Colonic mucosa (tissue), 4 donors: ENCODE results near the gene RETREG1. TPM values are rescaled to one million over a fixed set of nuclear protein-coding genes. Genes with fewer than 3 reads are reported as not detected.

Source experiments
- DNase-seq: peaks from one replicate; pipeline ENCODE4 v3.0.0-alpha.2; 2020
- H3K27ac ChIP-seq: fragments of 200-600 bp; one replicate; pipeline ENCODE4 v1.8.0; 2021
- H3K27me3 ChIP-seq: fragments of 200-600 bp; one replicate; pipeline ENCODE4 v1.8.0; 2021
- H3K36me3 ChIP-seq: fragments of 200-600 bp; one replicate; pipeline ENCODE4 v1.8.0; 2021
- H3K4me1 ChIP-seq: fragments of 200-600 bp; one replicate; pipeline ENCODE4 v1.8.0; 2021; ENCODE audit warnings: mild to moderate bottlenecking
- H3K4me3 ChIP-seq: fragments of 200-600 bp; one replicate; pipeline ENCODE4 v1.8.0; 2021
- H3K9ac ChIP-seq, 2 donors: one replicate each; pipeline ENCODE4 v1.7.0; 2013; ENCODE audit warnings: control low read depth in 2 of 2, low read depth in 2 of 2, low read length in 2 of 2
- H3K9me3 ChIP-seq: fragments of 200-600 bp; one replicate; pipeline ENCODE4 v1.8.0; 2021
- intact Hi-C: fragments of 100-400 bp; cut with DNase I; formaldehyde crosslinking; loops from one replicate; pipeline ENCODE4 v1.14.1; 2022
- total RNA-seq, 2 donors: library from RNA; stranded (reverse); fragmentation: NEBNext Ultra II Directional in 1 of 2; extraction: Animal tissue kit (Norgen Biotek cat#: 25700) in 1 of 2; gene quantifications; one replicate each; pipeline ENCODE4 v1.2.1, GENCODE V29; 2021
- TF ChIP-seq, protein P1 (sequence below): fragments of 200-600 bp; IDR thresholded peaks from one replicate; pipeline ENCODE4 v1.8.0; 2022; ENCODE audit warnings: antibody characterized with exemption, mild to moderate bottlenecking
- donor health status: healthy.
- donor health status: DM: no; HTN: no; CAD: no.
- donor health status: DM: no; HTN: no; CAD: no.

RETREG1 gene
- total RNA-seq, 2 donors from 2014 or later, result 49.9 to 56.8 TPM

DNA sequence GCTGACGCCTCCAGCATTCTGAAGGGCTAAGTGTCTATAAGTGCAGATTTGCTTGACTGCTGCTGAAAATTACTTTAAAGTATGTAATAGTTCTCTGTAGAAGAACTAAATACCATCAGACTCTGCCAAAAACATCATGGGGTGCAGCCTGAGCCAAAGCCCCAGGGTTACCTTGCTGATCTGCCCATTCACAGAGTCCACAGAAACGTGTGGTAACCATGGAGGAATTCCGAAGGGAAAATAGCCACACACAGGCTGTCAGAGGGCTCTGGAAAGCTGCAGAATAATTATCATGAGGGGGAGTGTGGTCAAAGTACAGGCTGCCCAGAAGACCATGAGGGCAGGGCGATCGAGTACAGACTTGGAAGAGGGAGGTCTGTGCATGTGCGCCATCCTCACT is 36.4 kb downstream of the RETREG1 start:
- no peak overlapping the region for H3K27ac ChIP-seq
- intact Hi-C loops, result no loop called here
- no peaks in the 10 kb centered on the region for H3K4me1 ChIP-seq
- no peaks in the 10 kb centered on the region for H3K27me3 ChIP-seq
- no peak overlapping the region for H3K4me3 ChIP-seq
- H3K9me3 ChIP-seq, result no peaks in the 10 kb centered on the region
- no peak for DNase-seq
- no peak overlapping the region for H3K9ac ChIP-seq
- H3K36me3 ChIP-seq, result no peaks in the 10 kb centered on the region
- TF ChIP-seq, protein P1, sequence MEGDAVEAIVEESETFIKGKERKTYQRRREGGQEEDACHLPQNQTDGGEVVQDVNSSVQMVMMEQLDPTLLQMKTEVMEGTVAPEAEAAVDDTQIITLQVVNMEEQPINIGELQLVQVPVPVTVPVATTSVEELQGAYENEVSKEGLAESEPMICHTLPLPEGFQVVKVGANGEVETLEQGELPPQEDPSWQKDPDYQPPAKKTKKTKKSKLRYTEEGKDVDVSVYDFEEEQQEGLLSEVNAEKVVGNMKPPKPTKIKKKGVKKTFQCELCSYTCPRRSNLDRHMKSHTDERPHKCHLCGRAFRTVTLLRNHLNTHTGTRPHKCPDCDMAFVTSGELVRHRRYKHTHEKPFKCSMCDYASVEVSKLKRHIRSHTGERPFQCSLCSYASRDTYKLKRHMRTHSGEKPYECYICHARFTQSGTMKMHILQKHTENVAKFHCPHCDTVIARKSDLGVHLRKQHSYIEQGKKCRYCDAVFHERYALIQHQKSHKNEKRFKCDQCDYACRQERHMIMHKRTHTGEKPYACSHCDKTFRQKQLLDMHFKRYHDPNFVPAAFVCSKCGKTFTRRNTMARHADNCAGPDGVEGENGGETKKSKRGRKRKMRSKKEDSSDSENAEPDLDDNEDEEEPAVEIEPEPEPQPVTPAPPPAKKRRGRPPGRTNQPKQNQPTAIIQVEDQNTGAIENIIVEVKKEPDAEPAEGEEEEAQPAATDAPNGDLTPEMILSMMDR, result no peak

DNA sequence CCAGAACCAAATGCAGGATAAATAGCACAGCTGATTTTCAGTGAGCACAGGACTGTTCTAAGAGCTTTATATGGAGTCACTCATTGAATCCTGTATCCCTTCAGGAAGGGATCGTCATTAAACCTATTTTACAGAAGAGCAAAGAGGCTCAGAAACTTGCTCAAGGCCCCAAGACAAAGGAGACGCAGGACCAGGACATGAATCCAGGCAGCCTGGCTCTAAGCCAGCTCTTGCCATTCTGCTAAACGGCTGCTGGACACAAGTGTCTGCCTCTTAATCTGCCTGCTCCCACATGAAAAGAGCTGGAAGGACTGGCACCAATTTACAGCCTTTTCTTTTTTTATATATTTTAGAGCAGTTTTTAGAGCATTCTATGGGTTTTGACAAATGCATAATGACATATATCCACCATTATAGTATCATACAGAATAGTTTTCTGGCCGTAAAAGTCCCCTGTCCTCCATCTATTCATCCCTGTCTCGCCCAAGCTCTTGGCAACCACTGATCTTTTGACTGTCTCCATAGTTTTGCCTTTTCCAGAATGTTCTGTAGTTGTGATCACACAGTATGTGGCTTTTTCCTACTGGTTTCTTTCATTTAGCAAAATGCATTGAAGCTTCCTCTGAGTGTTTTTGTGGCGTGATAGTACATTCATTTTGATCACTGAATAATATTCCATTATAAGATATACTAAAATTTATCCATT is 37.5 kb downstream of the RETREG1 start:
- Histone ChIP-seq H3K9me3 (no peaks in the 10 kb centered on the region), H3K27ac (no peak overlapping the region), H3K36me3 (no peaks in the 10 kb centered on the region), H3K27me3 (no peaks in the 10 kb centered on the region), H3K4me1 (no peaks in the 10 kb centered on the region), H3K4me3 (no peak overlapping the region), H3K9ac (no peak overlapping the region)
- no peak for DNase-seq
- intact Hi-C loops, result no loop called here
- TF ChIP-seq, protein P1, result no peak

DNA sequence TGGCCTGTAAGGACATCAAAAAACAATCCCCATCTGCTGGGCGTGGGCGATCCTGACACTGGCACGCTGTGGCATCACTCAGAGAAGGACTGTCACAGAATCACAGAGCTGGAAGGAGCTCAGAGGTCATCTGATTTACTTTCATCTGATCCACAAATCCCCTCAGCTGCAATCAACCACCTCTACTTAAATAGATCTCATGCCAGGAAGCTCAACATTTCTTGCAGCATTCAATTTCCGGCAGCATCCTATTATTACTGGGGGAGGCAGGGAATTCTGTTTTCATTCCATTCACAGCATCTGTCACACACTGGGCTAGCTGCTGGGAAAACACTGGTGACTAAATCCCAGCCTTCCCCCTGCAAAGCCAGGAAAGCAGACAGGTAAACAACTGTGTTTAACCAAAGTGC is 38.3 kb downstream of the RETREG1 start:
- no peaks in the 10 kb centered on the region for H3K36me3 ChIP-seq
- H3K9me3 ChIP-seq, result no peaks in the 10 kb centered on the region
- no peak overlapping the region for H3K9ac ChIP-seq
- no peak overlapping the region for H3K27ac ChIP-seq
- DNase-seq, result no peak
- no peak overlapping the region for H3K4me3 ChIP-seq
- H3K27me3 ChIP-seq, result no peaks in the 10 kb centered on the region
- TF ChIP-seq, protein P1, result no peak
- no peaks in the 10 kb centered on the region for H3K4me1 ChIP-seq
- intact Hi-C loops, result no loop called here

DNA sequence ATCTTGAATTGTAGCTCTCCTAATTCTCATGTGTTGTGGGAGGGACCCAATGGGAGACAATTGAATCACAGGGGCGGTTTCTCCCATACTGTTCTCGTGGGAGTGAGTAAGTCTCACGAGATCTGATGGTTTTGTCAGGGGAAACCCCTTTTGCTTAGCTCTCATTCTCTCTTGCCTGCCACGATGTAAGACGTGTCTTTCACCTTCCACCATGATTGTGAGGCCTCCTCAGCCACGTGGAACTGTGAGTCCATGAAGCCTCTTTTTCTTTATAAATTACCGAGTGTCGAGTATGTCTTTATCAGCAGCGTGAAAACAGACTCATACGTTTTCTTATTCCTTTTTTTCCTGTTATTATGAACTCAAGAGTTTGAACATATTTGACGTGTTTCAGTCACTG is 39.1 kb downstream of the RETREG1 start:
- Histone ChIP-seq H3K4me3 (no peak overlapping the region), H3K27me3 (no peaks in the 10 kb centered on the region), H3K9me3 (no peaks in the 10 kb centered on the region), H3K36me3 (no peaks in the 10 kb centered on the region), H3K4me1 (no peaks in the 10 kb centered on the region), H3K9ac (no peak overlapping the region), H3K27ac (no peak overlapping the region)
- intact Hi-C loops, result no loop called here
- DNase-seq, result no peak
- TF ChIP-seq, protein P1, result no peak

DNA sequence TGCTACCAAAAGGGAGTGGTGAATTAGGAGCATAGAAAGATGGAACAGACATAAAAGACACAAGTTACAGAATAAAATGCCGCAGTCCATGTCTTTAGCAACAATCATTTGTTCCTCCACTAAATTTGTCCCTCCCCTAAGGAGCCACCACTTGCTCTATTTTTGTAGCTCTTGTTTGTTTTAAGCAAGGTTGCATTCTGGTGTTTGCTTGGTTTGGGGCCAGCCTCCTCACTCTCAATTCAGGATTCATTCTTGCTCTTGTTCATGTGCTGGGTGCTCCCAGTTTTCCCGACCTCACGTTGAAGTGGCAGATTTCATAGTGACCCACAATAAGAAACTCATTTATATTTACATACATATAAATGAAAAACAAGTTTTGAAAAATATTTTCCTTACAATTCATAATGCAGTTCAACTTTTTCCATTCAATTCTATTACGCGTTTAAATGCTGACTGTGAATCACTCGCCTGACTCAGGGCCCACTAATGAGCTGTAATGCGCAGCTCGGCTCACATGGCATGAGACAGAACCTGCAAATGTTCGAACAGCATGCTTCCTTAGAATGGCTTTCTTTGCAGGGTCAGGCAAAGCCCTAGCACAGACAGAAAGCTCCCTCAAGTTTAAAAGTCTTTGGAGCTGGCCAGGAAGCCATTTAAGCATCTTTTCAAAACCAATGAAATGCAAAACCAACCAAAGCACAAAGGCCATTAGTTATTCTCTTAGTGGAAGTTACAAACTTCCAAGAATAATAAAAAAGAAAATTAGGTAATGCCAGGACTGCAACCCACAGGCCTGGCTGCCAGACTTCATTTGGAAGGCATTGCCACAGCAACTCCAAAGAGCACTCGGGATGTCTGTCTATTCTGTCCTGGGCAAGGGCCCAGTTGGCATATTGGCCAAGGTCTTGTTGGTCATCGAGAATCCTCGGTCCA is 41.7 kb downstream of the RETREG1 start:
- no peak for DNase-seq
- no peak overlapping the region for H3K9ac ChIP-seq
- no peaks in the 10 kb centered on the region for H3K4me1 ChIP-seq

More for the DNA sequence above, 41.7 kb downstream of the RETREG1 start:
- Histone ChIP-seq H3K27ac (no peak overlapping the region), H3K36me3 (no peaks in the 10 kb centered on the region), H3K4me3 (no peak overlapping the region), H3K9me3 (no peaks in the 10 kb centered on the region), H3K27me3 (no peaks in the 10 kb centered on the region)
- intact Hi-C loops, result no loop called here
- TF ChIP-seq, protein P1, result no peak
